ENCODE results near the gene CXorf65. TPM values are rescaled to one million over a fixed set of nuclear protein-coding genes. Genes with fewer than 3 reads are reported as not detected.

Gene CXorf65
- total RNA-seq, result not detected

GRCh38 chrX:71106427-71106826, at the start of gene CXorf65:
TSS of gene CXorf65 (minus strand) at chrX:71106740. CDS start at chrX:71106556, 184 bp downstream.
- DNase-seq (ENCODE audit: low spot score), result no peak

GRCh38 chrX:71154641-71155040, 48.1 kb upstream of the CXorf65 start:
- no peak for DNase-seq (ENCODE audit: low spot score)

- DNase-seq (ENCODE audit: low spot score), result no peak
These were observed 47.7 kb upstream of the CXorf65 start for GRCh38 chrX:71154196-71154595.

GRCh38 chrX:71151366-71151765, 44.8 kb upstream of the CXorf65 start:
- DNase-seq (ENCODE audit: low spot score), result no peak

- no peak for DNase-seq (ENCODE audit: low spot score)
These were observed 41.7 kb upstream of the CXorf65 start for GRCh38 chrX:71148278-71148663.

- no peak for DNase-seq (ENCODE audit: low spot score)
These were observed 41.1 kb upstream of the CXorf65 start for GRCh38 chrX:71147496-71148277.

- DNase-seq (ENCODE audit: low spot score), result no peak
These were observed 38.1 kb upstream of the CXorf65 start, which contains the start of gene NLGN3 for GRCh38 chrX:71144651-71145050. TSS of gene NLGN3 (plus strand) at chrX:71144841. CDS start at chrX:71147750, 2,909 bp downstream.

- peak; percentile 46 for DNase-seq (ENCODE audit: low spot score)
These were observed 37.0 kb upstream of the CXorf65 start for GRCh38 chrX:71143508-71143907.

GRCh38 chrX:71140440-71140839, 33.9 kb upstream of the CXorf65 start:
- no peak for DNase-seq (ENCODE audit: low spot score)

GRCh38 chrX:71131510-71131909, 25.0 kb upstream of the CXorf65 start:
- no peak for DNase-seq (ENCODE audit: low spot score)

GRCh38 chrX:71128915-71129765, 22.6 kb upstream of the CXorf65 start:
- peak; percentile 56 for DNase-seq (ENCODE audit: low spot score)

- DNase-seq (ENCODE audit: low spot score), result no peak
These were observed 21.8 kb upstream of the CXorf65 start for GRCh38 chrX:71128166-71128833.

GRCh38 chrX:71118985-71119535, 12.5 kb upstream of the CXorf65 start:
- DNase-seq (ENCODE audit: low spot score), result no peak

- DNase-seq (ENCODE audit: low spot score), result peak; percentile 84
These were observed 11.8 kb upstream of the CXorf65 start, which contains the start of gene MED12 for GRCh38 chrX:71118032-71118984. TSS of gene MED12 (plus strand) at chrX:71118596. CDS start at chrX:71118755, 159 bp downstream.

- DNase-seq (ENCODE audit: low spot score), result no peak
These were observed 10.8 kb upstream of the CXorf65 start for GRCh38 chrX:71117358-71117757.

- no peak for DNase-seq (ENCODE audit: low spot score)
These were observed 5.4 kb upstream of the CXorf65 start for GRCh38 chrX:71111921-71112431.

- peak; percentile 21 for DNase-seq (ENCODE audit: low spot score)
These were observed 4.8 kb upstream of the CXorf65 start, which contains the start of gene IL2RG for GRCh38 chrX:71111141-71111843. TSS of gene IL2RG (minus strand) at chrX:71111577. CDS start at chrX:71111539, 38 bp downstream.

- DNase-seq (ENCODE audit: low spot score), result no peak
These were observed 2.5 kb upstream of the CXorf65 start for GRCh38 chrX:71109051-71109450.

GRCh38 chrX:71107762-71108360, 1.3 kb upstream of the CXorf65 start:
- DNase-seq (ENCODE audit: low spot score), result no peak
